ENCODE measurements around the gene ASCC1.

ASCC1 gene

DNA sequence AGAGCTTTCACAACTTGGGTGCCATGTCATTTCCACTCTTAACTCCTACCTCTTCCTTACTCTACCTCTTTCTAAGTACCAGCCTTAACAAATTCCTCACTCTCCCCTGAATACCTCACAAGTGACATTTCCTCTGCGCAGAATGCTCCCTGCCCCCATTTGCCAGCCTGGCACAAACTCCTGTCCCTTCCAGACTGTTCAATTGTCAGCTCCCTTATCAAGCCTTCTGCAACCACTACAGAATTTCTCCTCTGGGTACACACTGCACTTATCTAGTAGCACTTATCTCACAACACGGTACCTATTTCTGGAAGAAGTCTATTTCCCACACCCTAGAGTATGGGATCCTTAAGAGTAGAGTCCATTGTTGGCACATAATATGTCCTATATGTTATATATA is 39.4 kb downstream of the ASCC1 start:
- Histone ChIP-seq H3K4me3 (ENCODE audit: low read depth, low read length) (no peak overlapping the region), H3K4me1 (ENCODE audit: control insufficient read depth, insufficient read depth, low read length) (no peaks in the 10 kb centered on the region), H3K9me3 (ENCODE audit: control insufficient read depth, insufficient read depth, low read length) (no peaks in the 10 kb centered on the region), H3K36me3 (ENCODE audit: control insufficient read depth, insufficient read depth, low read length) (no peaks in the 10 kb centered on the region), H3K9ac (ENCODE audit: low read depth, low read length) (no peak overlapping the region), H3K27me3 (ENCODE audit: control insufficient read depth, insufficient read depth, low read length) (no peaks in the 10 kb centered on the region)

GRCh38 chr10:72175149-72175548 is 40.9 kb downstream of the ASCC1 start:
- no peak overlapping the region for H3K9ac ChIP-seq (ENCODE audit: low read depth, low read length)
- no peaks in the 10 kb centered on the region for H3K4me1 ChIP-seq (ENCODE audit: control insufficient read depth, insufficient read depth, low read length)
- H3K9me3 ChIP-seq (ENCODE audit: control insufficient read depth, insufficient read depth, low read length): no peaks in the 10 kb centered on the region
- no peaks in the 10 kb centered on the region for H3K27me3 ChIP-seq (ENCODE audit: control insufficient read depth, insufficient read depth, low read length)
- H3K36me3 ChIP-seq (ENCODE audit: control insufficient read depth, insufficient read depth, low read length): no peaks in the 10 kb centered on the region
- H3K4me3 ChIP-seq (ENCODE audit: low read depth, low read length): no peak overlapping the region

DNA sequence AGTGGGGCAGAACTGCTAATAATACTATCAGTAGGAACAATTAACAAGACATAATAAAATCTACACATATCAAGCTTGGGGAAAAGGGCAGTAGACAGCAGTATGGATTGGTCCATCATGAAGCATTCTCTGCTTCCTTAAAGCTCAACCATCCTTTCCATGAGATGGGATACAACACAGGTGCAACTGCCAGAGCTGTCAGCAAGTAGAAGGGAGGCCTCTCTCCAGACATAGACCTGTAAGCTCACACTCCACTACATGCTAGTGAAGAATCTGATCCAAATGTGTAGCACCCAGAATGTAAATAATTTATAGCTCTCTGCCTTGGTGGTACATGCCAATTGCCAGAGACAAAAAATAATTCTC is 41.8 kb downstream of the ASCC1 start:
- Histone ChIP-seq H3K4me3 (ENCODE audit: low read depth, low read length) (no peak overlapping the region), H3K27me3 (ENCODE audit: control insufficient read depth, insufficient read depth, low read length) (no peaks in the 10 kb centered on the region), H3K9me3 (ENCODE audit: control insufficient read depth, insufficient read depth, low read length) (no peaks in the 10 kb centered on the region), H3K4me1 (ENCODE audit: control insufficient read depth, insufficient read depth, low read length) (no peaks in the 10 kb centered on the region), H3K9ac (ENCODE audit: low read depth, low read length) (no peak overlapping the region), H3K36me3 (ENCODE audit: control insufficient read depth, insufficient read depth, low read length) (no peaks in the 10 kb centered on the region)

DNA sequence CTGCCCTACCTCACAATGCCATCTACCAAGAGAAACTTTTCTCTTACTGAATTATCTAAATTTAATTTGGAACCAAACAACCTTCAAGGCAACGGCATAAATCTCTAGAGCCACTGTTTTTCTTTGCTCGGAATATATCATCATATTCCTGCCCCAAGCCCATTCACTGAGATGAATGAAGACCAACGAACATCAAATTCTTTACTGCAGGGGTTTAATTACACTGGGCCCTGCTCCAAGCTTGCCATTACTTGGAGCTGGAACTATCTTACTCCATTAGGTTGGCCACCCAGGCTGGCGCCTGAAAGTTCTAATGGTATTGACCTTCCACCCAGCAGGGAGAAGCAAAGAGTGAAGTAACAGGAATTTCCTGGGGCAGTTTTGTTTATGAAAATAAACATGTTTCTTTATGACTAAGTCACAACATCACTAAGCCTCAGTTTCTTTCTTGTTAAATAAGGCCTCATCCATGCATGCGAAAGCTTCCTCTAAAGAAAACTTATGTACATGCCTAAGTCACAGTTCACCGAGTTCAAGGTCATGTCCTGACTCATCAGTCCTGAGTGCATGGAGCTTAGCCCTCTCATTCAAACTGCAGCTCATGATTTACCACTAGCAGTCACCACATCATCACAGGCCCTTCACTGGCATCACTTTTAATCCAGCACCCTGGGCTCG is 42.3 kb downstream of the ASCC1 start:
- Histone ChIP-seq H3K9ac (ENCODE audit: low read depth, low read length) (no peak overlapping the region), H3K9me3 (ENCODE audit: control insufficient read depth, insufficient read depth, low read length) (no peaks in the 10 kb centered on the region), H3K27me3 (ENCODE audit: control insufficient read depth, insufficient read depth, low read length) (no peaks in the 10 kb centered on the region), H3K36me3 (ENCODE audit: control insufficient read depth, insufficient read depth, low read length) (no peaks in the 10 kb centered on the region), H3K4me1 (ENCODE audit: control insufficient read depth, insufficient read depth, low read length) (no peaks in the 10 kb centered on the region), H3K4me3 (ENCODE audit: low read depth, low read length) (no peak overlapping the region)

GRCh38 chr10:72173262-72173618 is 42.8 kb downstream of the ASCC1 start:
- H3K4me1 ChIP-seq (ENCODE audit: control insufficient read depth, insufficient read depth, low read length): no peaks in the 10 kb centered on the region
- H3K4me3 ChIP-seq (ENCODE audit: low read depth, low read length): no peak overlapping the region
- H3K27me3 ChIP-seq (ENCODE audit: control insufficient read depth, insufficient read depth, low read length): no peaks in the 10 kb centered on the region
- H3K36me3 ChIP-seq (ENCODE audit: control insufficient read depth, insufficient read depth, low read length): no peaks in the 10 kb centered on the region
- H3K9me3 ChIP-seq (ENCODE audit: control insufficient read depth, insufficient read depth, low read length): no peaks in the 10 kb centered on the region
- no peak overlapping the region for H3K9ac ChIP-seq (ENCODE audit: low read depth, low read length)

DNA sequence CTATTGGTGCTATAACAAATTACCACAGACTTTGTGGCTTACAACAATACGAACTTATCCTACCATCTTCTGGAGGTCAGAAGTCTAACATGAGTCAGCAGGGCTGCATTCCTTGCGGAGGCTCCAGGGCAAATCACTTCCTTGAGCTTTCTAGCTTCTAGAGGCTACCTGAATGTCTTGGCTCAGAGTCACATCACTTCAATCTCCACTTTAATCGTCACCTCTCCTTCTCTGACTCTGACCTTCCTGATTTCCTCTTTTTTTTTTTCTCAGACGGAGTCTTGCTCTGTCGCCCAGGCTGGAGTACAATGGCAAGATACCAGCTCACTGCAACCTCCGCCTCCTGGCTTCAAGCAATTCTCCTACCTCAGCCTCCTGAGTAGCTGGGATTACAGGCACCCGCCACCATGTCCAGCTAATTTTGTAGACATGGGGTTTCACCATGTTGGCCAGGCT is 44.9 kb downstream of the ASCC1 start:
- Histone ChIP-seq H3K9me3 (ENCODE audit: control insufficient read depth, insufficient read depth, low read length) (no peaks in the 10 kb centered on the region), H3K27me3 (ENCODE audit: control insufficient read depth, insufficient read depth, low read length) (no peaks in the 10 kb centered on the region), H3K4me1 (ENCODE audit: control insufficient read depth, insufficient read depth, low read length) (no peaks in the 10 kb centered on the region), H3K9ac (ENCODE audit: low read depth, low read length) (no peak overlapping the region), H3K36me3 (ENCODE audit: control insufficient read depth, insufficient read depth, low read length) (no peaks in the 10 kb centered on the region), H3K4me3 (ENCODE audit: low read depth, low read length) (no peak overlapping the region)

- H3K36me3 ChIP-seq (ENCODE audit: control insufficient read depth, insufficient read depth, low read length): no peaks in the 10 kb centered on the region
- no peaks in the 10 kb centered on the region for H3K27me3 ChIP-seq (ENCODE audit: control insufficient read depth, insufficient read depth, low read length)
- H3K4me3 ChIP-seq (ENCODE audit: low read depth, low read length): no peak overlapping the region
- no peaks in the 10 kb centered on the region for H3K9me3 ChIP-seq (ENCODE audit: control insufficient read depth, insufficient read depth, low read length)
- no peak overlapping the region for H3K9ac ChIP-seq (ENCODE audit: low read depth, low read length)
- no peaks in the 10 kb centered on the region for H3K4me1 ChIP-seq (ENCODE audit: control insufficient read depth, insufficient read depth, low read length)
Observed at GRCh38 chr10:72170733-72171132, 45.3 kb downstream of the ASCC1 start.

DNA sequence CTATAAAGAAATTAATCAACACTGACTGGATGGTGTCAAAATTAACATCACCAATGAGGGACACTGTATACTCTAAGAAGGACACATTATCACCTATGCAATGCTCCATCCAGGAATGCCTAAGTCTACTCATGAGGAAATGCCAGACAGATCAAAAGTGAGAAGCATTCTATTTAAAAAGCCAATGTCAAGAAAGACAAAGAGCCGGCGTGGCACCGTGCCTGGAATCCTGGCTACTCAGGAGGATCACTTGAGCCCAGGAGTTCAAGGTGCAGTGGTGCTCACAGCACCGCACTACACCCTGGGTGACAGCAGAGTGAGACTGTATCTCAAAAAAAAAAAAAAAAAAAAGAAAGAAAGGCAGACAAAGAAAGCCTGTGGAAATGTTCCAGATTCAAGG is 45.8 kb downstream of the ASCC1 start:
- no peak overlapping the region for H3K4me3 ChIP-seq (ENCODE audit: low read depth, low read length)
- H3K9me3 ChIP-seq (ENCODE audit: control insufficient read depth, insufficient read depth, low read length): no peaks in the 10 kb centered on the region
- H3K36me3 ChIP-seq (ENCODE audit: control insufficient read depth, insufficient read depth, low read length): no peaks in the 10 kb centered on the region
- H3K27me3 ChIP-seq (ENCODE audit: control insufficient read depth, insufficient read depth, low read length): no peaks in the 10 kb centered on the region
- H3K9ac ChIP-seq (ENCODE audit: low read depth, low read length): no peak overlapping the region
- no peaks in the 10 kb centered on the region for H3K4me1 ChIP-seq (ENCODE audit: control insufficient read depth, insufficient read depth, low read length)

DNA sequence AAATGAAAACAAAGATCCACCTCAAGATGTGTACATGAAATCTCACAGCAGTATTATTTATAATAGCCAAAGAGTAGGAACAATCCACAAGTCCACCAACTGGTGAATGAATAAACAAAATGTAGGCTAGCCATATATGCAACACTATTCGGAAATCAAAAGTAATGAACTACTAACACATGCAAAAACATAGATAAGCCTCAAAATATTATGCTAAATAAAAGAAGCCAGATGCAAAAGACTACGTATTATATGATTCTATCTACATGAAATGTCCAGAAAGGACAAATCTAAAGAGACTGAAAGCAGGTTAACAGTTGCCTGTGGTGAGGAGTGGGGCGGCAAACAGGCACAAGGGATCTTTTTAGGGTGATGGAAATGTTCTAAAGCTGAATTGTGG is 49.0 kb downstream of the ASCC1 start:
- Histone ChIP-seq H3K36me3 (ENCODE audit: control insufficient read depth, insufficient read depth, low read length) (no peaks in the 10 kb centered on the region), H3K4me1 (ENCODE audit: control insufficient read depth, insufficient read depth, low read length) (no peaks in the 10 kb centered on the region)

DNA sequence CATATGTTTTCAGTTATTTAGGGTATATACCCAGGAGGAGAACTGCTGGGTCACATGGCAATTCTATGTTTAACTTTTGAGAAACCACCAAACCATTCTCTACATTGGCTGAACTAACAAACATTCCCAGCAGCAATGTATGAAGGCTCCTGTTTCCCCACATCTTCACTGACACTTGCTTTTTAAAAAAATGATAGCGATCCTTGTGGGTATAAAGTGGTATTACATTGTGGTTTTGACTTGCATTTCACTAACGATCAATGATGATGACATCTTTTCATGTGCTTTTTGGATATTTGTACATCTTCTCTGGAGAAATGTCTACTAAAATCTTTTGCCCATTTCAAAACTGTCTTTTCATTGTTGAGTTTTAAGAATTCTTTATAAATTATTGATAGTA is 51.5 kb downstream of the ASCC1 start:
- no peaks in the 10 kb centered on the region for H3K36me3 ChIP-seq (ENCODE audit: control insufficient read depth, insufficient read depth, low read length)
- no peaks in the 10 kb centered on the region for H3K9me3 ChIP-seq (ENCODE audit: control insufficient read depth, insufficient read depth, low read length)
- no peaks in the 10 kb centered on the region for H3K4me1 ChIP-seq (ENCODE audit: control insufficient read depth, insufficient read depth, low read length)
- no peaks in the 10 kb centered on the region for H3K27me3 ChIP-seq (ENCODE audit: control insufficient read depth, insufficient read depth, low read length)
- no peak overlapping the region for H3K9ac ChIP-seq (ENCODE audit: low read depth, low read length)
- H3K4me3 ChIP-seq (ENCODE audit: low read depth, low read length): no peak overlapping the region

More for the DNA sequence above, 49.0 kb downstream of the ASCC1 start:
- H3K9ac ChIP-seq (ENCODE audit: low read depth, low read length): no peak overlapping the region
- H3K4me3 ChIP-seq (ENCODE audit: low read depth, low read length): no peak overlapping the region
- no peaks in the 10 kb centered on the region for H3K9me3 ChIP-seq (ENCODE audit: control insufficient read depth, insufficient read depth, low read length)
- no peaks in the 10 kb centered on the region for H3K27me3 ChIP-seq (ENCODE audit: control insufficient read depth, insufficient read depth, low read length)

GRCh38 chr10:72162978-72163377 is 53.1 kb downstream of the ASCC1 start:
- Histone ChIP-seq H3K4me1 (ENCODE audit: control insufficient read depth, insufficient read depth, low read length) (no peaks in the 10 kb centered on the region), H3K9ac (ENCODE audit: low read depth, low read length) (no peak overlapping the region), H3K9me3 (ENCODE audit: control insufficient read depth, insufficient read depth, low read length) (no peaks in the 10 kb centered on the region), H3K27me3 (ENCODE audit: control insufficient read depth, insufficient read depth, low read length) (no peaks in the 10 kb centered on the region), H3K36me3 (ENCODE audit: control insufficient read depth, insufficient read depth, low read length) (no peaks in the 10 kb centered on the region), H3K4me3 (ENCODE audit: low read depth, low read length) (no peak overlapping the region)

GRCh38 chr10:72158176-72158575 is 57.9 kb downstream of the ASCC1 start:
- H3K36me3 ChIP-seq (ENCODE audit: control insufficient read depth, insufficient read depth, low read length): no peaks in the 10 kb centered on the region
- H3K4me1 ChIP-seq (ENCODE audit: control insufficient read depth, insufficient read depth, low read length): no peaks in the 10 kb centered on the region
- no peak overlapping the region for H3K4me3 ChIP-seq (ENCODE audit: low read depth, low read length)
- H3K27me3 ChIP-seq (ENCODE audit: control insufficient read depth, insufficient read depth, low read length): no peaks in the 10 kb centered on the region
- no peak overlapping the region for H3K9ac ChIP-seq (ENCODE audit: low read depth, low read length)
- H3K9me3 ChIP-seq (ENCODE audit: control insufficient read depth, insufficient read depth, low read length): no peaks in the 10 kb centered on the region

Measured in iPS-15b (cell line).